Activated CD8-positive, alpha-beta memory T cell treated with anti-CD3 and anti-CD28 coated beads for 36 hours (primary cell): ENCODE measurements around the gene ELAVL1. TPM values are rescaled to one million over a fixed set of nuclear protein-coding genes. Genes with fewer than 3 reads are reported as not detected.

Experiments
- CTCF ChIA-PET: fragments of 350-600 bp; sonication (Branson Sonifier 250); formaldehyde crosslinking; loops from one replicate; lab custom pipeline; 2021; ENCODE audit warnings: antibody characterized with exemption; lab: Charles Lee
- POLR2A ChIA-PET: fragments of 350-600 bp; sonication (Branson Sonifier 250); formaldehyde crosslinking; loops from one replicate; lab custom pipeline; 2021; ENCODE audit warnings: antibody characterized with exemption; lab: Charles Lee
- total RNA-seq, 2 experiments: library from RNA; stranded (reverse); gene quantifications; one replicate each; pipeline ENCODE4 v1.2.3, GENCODE V29; 2021

ELAVL1 gene
- total RNA-seq, 2 experiments from 2014 or later = 166 to 169 TPM

- POLR2A ChIA-PET = no interaction called here
- CTCF ChIA-PET = interaction anchor here (1.3 kb wide), 1 partner anchor 12 kb away, joined by 3 read pairs; no protein-coding TSS in a partner anchor
Observed at GRCh38 chr19:7959211-7959610, 46.2 kb downstream of the ELAVL1 start.

DNA sequence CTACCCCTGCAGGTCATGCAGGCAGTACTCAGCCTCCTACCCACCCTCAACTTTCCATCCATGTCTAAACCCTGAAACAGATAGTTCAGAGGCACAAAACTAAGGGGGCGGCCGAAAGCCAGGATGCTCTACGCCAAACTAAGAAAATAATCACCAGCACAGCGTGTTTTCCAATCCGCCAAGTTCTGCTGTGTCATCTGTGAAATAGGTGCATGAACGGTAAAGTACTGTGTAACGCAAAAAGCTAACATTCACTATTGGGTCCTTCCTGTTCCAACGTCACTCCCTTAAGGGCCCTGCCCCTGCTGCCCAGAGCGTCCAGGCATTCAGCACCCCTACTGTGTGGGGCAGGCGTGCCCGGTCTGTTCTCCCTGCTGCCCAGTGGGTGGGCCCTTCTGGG lies 49.7 kb downstream of the ELAVL1 start:
- ChIA-PET POLR2A (interaction anchor here (0.7 kb wide), 1 partner anchor 246 kb away, joined by 3 read pairs; no protein-coding TSS in a partner anchor), CTCF (interaction anchor here (1.6 kb wide), 1 partner anchor 20 kb away, joined by 4 read pairs; no protein-coding TSS in a partner anchor)

DNA sequence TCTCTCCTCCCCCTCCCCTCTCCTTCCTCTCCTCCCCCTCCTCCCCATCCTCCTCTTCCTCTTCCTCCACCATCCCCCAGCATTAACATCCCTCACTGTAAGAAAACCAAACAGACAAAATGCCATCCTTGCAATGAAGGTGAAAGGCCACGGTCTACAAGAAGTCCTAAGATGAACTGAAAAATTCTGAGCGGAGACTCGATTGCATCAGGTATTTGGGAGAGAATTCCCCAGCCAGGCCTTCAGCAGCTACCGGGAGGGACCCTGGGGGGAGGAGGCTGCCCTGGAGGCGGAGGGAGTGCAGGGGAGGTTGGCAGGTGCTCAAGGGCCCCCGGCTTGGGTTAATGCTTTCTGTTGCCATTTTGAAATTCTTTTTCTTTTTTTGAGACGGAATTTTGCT lies 51.9 kb downstream of the ELAVL1 start:
- ChIA-PET CTCF (no interaction called here), POLR2A (no interaction called here)

DNA sequence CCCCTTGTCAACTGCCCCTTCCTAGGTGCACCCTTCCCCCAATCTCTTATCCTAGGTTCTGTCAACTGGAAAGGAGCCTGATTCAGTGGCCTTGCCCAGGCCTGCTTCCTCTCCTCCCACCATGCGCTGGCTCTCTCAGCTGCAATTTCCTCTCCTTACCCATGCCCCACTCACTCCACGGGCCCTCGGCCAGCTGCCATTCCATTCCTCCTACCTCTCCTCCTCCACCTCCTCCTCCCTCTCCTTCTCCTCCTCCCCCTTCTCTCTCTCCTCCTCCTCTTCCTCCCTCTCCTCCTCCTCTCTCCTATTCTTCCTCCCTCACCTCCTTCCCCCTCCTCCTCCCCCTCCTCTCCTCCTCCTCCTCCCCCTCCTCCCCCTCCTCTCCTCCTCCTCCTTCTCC lies 52.4 kb downstream of the ELAVL1 start:
- CTCF ChIA-PET = interaction anchor here (0.5 kb wide), 1 partner anchor 697 kb away, joined by 3 read pairs; no protein-coding TSS in a partner anchor

DNA sequence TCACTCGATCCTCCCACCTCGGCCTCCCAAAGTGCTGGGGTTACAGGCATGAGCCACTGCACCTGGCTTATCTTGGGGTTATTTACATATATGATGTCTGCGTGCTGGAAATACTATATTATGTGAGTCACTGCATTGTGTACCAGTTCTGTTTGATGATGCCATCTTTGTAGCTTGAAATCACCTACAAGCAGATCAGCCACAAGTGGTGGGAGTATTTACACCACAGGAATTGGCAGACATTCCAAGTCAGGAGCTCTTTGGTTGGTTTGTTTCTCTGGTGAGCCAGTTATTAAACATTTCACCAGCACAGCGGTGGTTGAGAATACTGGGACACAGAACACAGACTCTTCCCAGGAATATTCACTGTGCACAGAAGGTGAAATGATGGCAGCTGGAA lies 57.5 kb downstream of the ELAVL1 start:
- CTCF ChIA-PET = interaction anchor here (0.6 to 1.0 kb wide), 2 partner anchors 22 to 306 kb away, joined by 3 to 6 read pairs; no protein-coding TSS in a partner anchor

More for the DNA sequence above, 52.4 kb downstream of the ELAVL1 start:
- POLR2A ChIA-PET = no interaction called here

GRCh38 chr19:7944177-7944761 lies 61.2 kb downstream of the ELAVL1 start:
- ChIA-PET POLR2A (interaction anchor here (0.5 to 2.3 kb wide), 6 partner anchors 16 to 637 kb away, joined by 3 to 21 read pairs (median 10); partner anchors contain the start of genes ELAVL1 and SNAPC2), CTCF (interaction anchor here (0.6 to 3.3 kb wide), 28 partner anchors 14 to 378 kb away, joined by 3 to 24 read pairs (median 4); partner anchors contain the start of genes CTXN1, ELAVL1, MAP2K7 and SNAPC2)

More for the DNA sequence above, 57.5 kb downstream of the ELAVL1 start:
- POLR2A ChIA-PET = no interaction called here

DNA sequence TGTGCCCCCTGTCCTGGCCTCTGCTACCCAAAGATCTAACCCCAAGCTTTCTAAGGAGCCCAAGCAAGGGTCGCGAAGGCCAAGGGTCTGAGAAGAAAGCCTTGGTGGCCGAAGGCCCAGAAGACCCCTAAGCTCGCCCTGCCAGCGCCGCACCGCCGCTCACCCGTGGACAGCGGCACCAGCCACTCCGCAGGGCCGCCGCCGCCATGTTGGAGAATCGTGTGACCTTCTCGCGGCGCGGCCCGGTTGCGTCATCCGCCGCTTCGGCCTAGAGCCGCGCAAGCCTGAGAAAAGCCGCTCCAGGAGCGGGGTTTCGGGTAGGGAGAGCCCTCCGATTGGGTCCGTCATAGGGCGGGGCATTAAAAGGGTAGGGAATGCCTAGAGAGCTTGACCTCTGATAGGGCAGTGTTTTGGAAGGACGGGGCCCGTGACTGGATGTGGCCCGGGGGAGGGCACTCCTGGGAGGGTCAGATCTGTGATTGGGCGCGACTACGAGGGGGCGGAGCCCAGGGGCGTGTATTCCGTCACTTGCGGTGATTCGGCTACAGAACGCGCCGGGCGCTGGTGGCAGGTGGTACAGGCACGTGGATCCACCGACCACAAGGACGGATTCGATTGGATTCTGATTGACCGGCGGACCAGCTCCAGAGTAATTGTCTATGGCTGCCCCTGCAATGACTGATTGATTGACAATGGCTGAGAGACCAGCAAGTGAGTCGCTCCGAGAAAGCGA lies 61.8 kb downstream of the ELAVL1 start, which contains the start of gene TIMM44:
TIMM44 (minus strand) TSS at position 223 of the 733 bp plus-strand sequence; CDS start at position 208, 15 bp downstream.
- ChIA-PET CTCF (interaction anchor here (0.6 to 3.3 kb wide), 26 partner anchors 15 to 379 kb away, joined by 3 to 24 read pairs (median 4); partner anchors contain the start of genes CTXN1, ELAVL1, MAP2K7 and SNAPC2), POLR2A (interaction anchor here (0.6 to 2.3 kb wide), 8 partner anchors 15 to 1745 kb away, joined by 3 to 21 read pairs (median 5); partner anchors contain the start of genes ELAVL1 and SNAPC2)

- ChIA-PET POLR2A (interaction anchor here (0.6 to 2.3 kb wide), 7 partner anchors 14 to 1744 kb away, joined by 3 to 21 read pairs (median 5); partner anchors contain the start of genes ELAVL1 and SNAPC2), CTCF (interaction anchor here (0.7 to 3.3 kb wide), 16 partner anchors 17 to 310 kb away, joined by 3 to 24 read pairs (median 4); partner anchors contain the start of genes CTXN1, ELAVL1, MAP2K7 and SNAPC2)
Observed at GRCh38 chr19:7942981-7943443, 62.4 kb downstream of the ELAVL1 start.

DNA sequence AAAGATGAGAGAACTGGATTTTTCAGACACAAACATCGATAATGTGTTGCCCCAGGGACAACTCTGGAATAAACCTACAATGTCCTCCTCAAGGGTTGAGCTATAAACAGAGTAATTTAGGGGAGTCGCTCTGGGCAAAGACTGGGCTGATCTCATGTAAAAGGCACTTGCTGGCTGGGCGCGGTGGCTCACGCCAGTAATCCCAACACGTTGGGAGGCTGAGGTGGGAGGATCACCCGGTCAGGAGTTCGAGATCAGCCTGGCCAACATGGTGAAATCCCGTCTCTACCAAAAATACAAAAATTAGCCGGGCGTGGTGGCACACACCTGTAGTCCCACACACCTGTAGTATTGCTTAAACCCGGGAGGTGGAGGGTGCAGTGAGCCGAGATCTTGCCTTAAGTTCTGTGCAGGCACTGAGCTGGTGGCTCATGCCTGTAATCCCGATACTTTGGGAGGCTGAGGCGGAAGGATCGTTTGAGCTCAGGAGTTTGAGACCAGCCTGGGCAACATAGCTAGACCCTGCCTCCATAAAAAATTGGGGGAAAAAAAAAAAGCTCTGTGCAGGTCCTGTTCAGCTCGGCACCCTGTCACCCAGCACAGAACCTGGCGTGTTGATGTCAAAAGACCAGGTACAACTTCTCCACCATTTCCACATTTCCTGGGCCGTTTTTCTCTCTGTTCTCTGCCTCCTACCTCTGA lies 63.4 kb downstream of the ELAVL1 start:
- ChIA-PET CTCF (interaction anchor here (0.6 to 1.5 kb wide), 2 partner anchors 13 to 233 kb away, joined by 3 read pairs; no protein-coding TSS in a partner anchor), POLR2A (interaction anchor here (0.6 kb wide), 1 partner anchor 26 kb away, joined by 3 read pairs; no protein-coding TSS in a partner anchor)

GRCh38 chr19:7940841-7941240 lies 64.6 kb downstream of the ELAVL1 start:
- ChIA-PET POLR2A (no interaction called here), CTCF (interaction anchor here (1.5 to 2.1 kb wide), 2 partner anchors 12 to 30 kb away, joined by 3 to 4 read pairs; no protein-coding TSS in a partner anchor)

DNA sequence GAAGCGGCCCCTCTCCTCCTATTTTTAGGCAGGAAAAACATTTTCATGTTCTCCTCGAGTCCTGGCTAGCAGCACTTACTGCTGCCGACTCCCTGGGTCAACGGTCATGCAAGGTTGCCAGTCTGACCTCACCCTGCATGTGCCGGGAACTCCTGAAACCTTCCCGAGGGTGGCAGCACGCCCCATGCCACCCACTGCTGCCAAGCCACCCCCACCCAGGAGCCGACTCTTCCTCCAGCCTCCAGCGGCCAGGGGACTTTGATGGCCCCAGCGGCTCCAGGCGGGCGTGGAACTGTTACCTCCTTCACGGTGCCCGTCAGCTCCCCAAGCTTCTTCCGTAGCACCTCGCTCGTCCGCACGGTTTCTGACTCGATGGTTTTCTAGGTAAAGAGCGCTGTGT lies 70.7 kb downstream of the ELAVL1 start:
- POLR2A ChIA-PET = interaction anchor here (0.7 kb wide), 1 partner anchor 310 kb away, joined by 10 read pairs; no protein-coding TSS in a partner anchor
- CTCF ChIA-PET = interaction anchor here (0.7 to 1.4 kb wide), 2 partner anchors 8 to 74 kb away, joined by 4 to 5 read pairs; partner anchors contain the start of gene CTXN1

- POLR2A ChIA-PET = interaction anchor here (0.7 kb wide), 1 partner anchor 309 kb away, joined by 10 read pairs; no protein-coding TSS in a partner anchor
- CTCF ChIA-PET = no interaction called here
Observed at GRCh38 chr19:7933828-7934725, 71.4 kb downstream of the ELAVL1 start.

- ChIA-PET POLR2A (no interaction called here), CTCF (no interaction called here)
Observed at GRCh38 chr19:7933411-7933810, 72.0 kb downstream of the ELAVL1 start.

- ChIA-PET POLR2A (no interaction called here), CTCF (no interaction called here)
Observed at GRCh38 chr19:7932930-7933300, 72.5 kb downstream of the ELAVL1 start.

DNA sequence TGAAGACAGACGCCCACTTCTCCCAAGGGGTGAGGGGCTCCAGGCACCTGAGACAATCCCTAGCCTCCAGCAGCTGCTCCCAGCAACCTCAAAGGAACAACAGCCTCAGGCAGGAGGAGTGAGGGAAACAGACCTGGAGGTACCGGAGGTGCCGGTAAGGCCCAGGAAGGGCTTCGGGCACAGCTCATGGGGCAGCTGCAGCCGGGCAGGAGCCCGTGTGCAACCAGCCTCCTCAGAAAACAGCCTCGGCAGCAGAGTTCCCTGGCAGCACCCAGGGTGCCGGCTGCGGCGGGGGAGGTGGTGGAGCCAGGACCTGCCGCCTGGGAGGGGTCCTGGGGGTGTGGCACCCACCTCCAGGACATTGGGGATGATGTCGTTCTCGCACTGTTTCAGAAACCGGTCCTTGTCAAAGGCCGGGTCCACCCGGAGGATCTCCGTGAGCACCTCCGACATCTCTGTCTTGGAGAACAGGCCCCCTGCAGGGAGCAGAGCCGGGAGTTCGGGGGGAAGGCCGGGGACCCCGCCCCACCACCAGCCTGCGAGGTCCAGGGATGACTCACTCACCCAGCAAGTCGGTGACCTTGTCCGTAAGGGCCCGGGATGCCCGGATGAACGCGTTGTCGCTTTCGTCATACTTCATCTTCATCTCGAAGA lies 73.0 kb downstream of the ELAVL1 start:
- ChIA-PET POLR2A (no interaction called here), CTCF (no interaction called here)

GRCh38 chr19:7931221-7932061 lies 74.0 kb downstream of the ELAVL1 start:
- POLR2A ChIA-PET = interaction anchor here (0.6 kb wide), 1 partner anchor 162 kb away, joined by 3 read pairs; no protein-coding TSS in a partner anchor

More at GRCh38 chr19:7931221-7932061, 74.0 kb downstream of the ELAVL1 start:
- CTCF ChIA-PET = interaction anchor here (1.2 kb wide), 1 partner anchor 13 kb away, joined by 3 read pairs; no protein-coding TSS in a partner anchor
